HUES64 (cell line): ENCODE results near the gene SPA17.
A peak's percentile ranks its signal among the peaks of the same experiment; 100 is the strongest.

Experiments
- H3K27ac ChIP-seq: 2 replicates; pipeline ENCODE4 v1.7.0; 2013; ENCODE audit warnings: low read depth, low read length, inconsistent platforms
- H3K27me3 ChIP-seq: 2 replicates; pipeline ENCODE4 v1.6.1; 2013; ENCODE audit warnings: mild to moderate bottlenecking, low read length; ENCODE audit not compliant: insufficient read depth
- H3K36me3 ChIP-seq: 2 replicates; pipeline ENCODE4 v1.6.1; 2013; ENCODE audit warnings: mild to moderate bottlenecking, low read length; ENCODE audit not compliant: insufficient read depth
- H3K4me1 ChIP-seq: 2 replicates; pipeline ENCODE4 v1.6.1; 2013; ENCODE audit warnings: mild to moderate bottlenecking, low read length, moderate library complexity; ENCODE audit not compliant: insufficient read depth
- H3K4me3 ChIP-seq: 2 replicates; pipeline ENCODE4 v1.5.1; 2013; ENCODE audit warnings: mild to moderate bottlenecking, low read length, moderate library complexity
- H3K9ac ChIP-seq: 2 replicates; pipeline ENCODE4 v1.6.1; 2013; ENCODE audit warnings: mild to moderate bottlenecking, low read depth, low read length
- H3K9me3 ChIP-seq: 2 replicates; pipeline ENCODE4 v1.6.1; 2013; ENCODE audit warnings: low read depth, low read length; ENCODE audit not compliant: insufficient read depth
- WGBS: fragments of 150-250, 120-280 bp; methylation state at CpG from one replicate; pipeline ENCODE4 v1.1.7; 2013; ENCODE audit warnings: missing lambda C conversion rate; 5-methylcytosine and 5-hydroxymethylcytosine counted together

SPA17 gene

GRCh38 chr11:124725719-124726105, 52.0 kb downstream of the SPA17 start:
- 27% methylated on average over 6 of the region's 6 CpGs for WGBS
- peaks cover 24% of the 10 kb centered on the region for H3K4me1 ChIP-seq
- H3K27ac ChIP-seq, result no peak overlapping the region
- 0 out of 2 replicates have a peak overlapping the region, but pooled peaks have one; percentile 5 for H3K4me3 ChIP-seq
- no peaks in the 10 kb centered on the region for H3K9me3 ChIP-seq
- no peak overlapping the region for H3K9ac ChIP-seq
- H3K27me3 ChIP-seq, result peaks cover 50% of the 10 kb centered on the region
- H3K36me3 ChIP-seq, result no peaks in the 10 kb centered on the region

- H3K9me3 ChIP-seq, result no peaks in the 10 kb centered on the region
- no peaks in the 10 kb centered on the region for H3K36me3 ChIP-seq
- H3K9ac ChIP-seq, result no peak overlapping the region
- H3K27me3 ChIP-seq, result peaks cover 33% of the 10 kb centered on the region
- no peak overlapping the region for H3K27ac ChIP-seq
- WGBS, result 60% methylated on average over 4 of the region's 4 CpGs
- H3K4me3 ChIP-seq, result no peak overlapping the region
- H3K4me1 ChIP-seq, result peaks cover 24% of the 10 kb centered on the region
Measured at GRCh38 chr11:124727474-124727873, 53.8 kb downstream of the SPA17 start.

- 95% methylated on average over 2 of the region's 2 CpGs for WGBS
- H3K36me3 ChIP-seq, result no peaks in the 10 kb centered on the region
- H3K9me3 ChIP-seq, result no peaks in the 10 kb centered on the region
- H3K4me1 ChIP-seq, result peaks cover 24% of the 10 kb centered on the region
- H3K27ac ChIP-seq, result no peak overlapping the region
- H3K4me3 ChIP-seq, result no peak overlapping the region
- peaks cover 26% of the 10 kb centered on the region for H3K27me3 ChIP-seq
- H3K9ac ChIP-seq, result no peak overlapping the region
Measured at GRCh38 chr11:124728134-124728533, 54.4 kb downstream of the SPA17 start.

GRCh38 chr11:124729571-124729970, 55.9 kb downstream of the SPA17 start:
- WGBS, result 96% methylated on average over 3 of the region's 4 CpGs
- Histone ChIP-seq H3K27me3 (peaks cover 17% of the 10 kb centered on the region), H3K9ac (no peak overlapping the region)

GRCh38 chr11:124732230-124732629, 58.5 kb downstream of the SPA17 start:
- no peaks in the 10 kb centered on the region for H3K36me3 ChIP-seq
- no peak overlapping the region for H3K9ac ChIP-seq
- no peak overlapping the region for H3K4me3 ChIP-seq
- 92% methylated on average over 4 of the region's 4 CpGs for WGBS
- H3K27me3 ChIP-seq, result peaks cover 31% of the 10 kb centered on the region
- H3K4me1 ChIP-seq, result peaks cover 7% of the 10 kb centered on the region; the same call in 1 of the 2 replicates
- no peak overlapping the region for H3K27ac ChIP-seq
- H3K9me3 ChIP-seq, result no peaks in the 10 kb centered on the region

More at GRCh38 chr11:124729571-124729970, 55.9 kb downstream of the SPA17 start:
- Histone ChIP-seq H3K36me3 (no peaks in the 10 kb centered on the region), H3K4me1 (peaks cover 24% of the 10 kb centered on the region), H3K9me3 (no peaks in the 10 kb centered on the region), H3K27ac (no peak overlapping the region), H3K4me3 (no peak overlapping the region)

DNA sequence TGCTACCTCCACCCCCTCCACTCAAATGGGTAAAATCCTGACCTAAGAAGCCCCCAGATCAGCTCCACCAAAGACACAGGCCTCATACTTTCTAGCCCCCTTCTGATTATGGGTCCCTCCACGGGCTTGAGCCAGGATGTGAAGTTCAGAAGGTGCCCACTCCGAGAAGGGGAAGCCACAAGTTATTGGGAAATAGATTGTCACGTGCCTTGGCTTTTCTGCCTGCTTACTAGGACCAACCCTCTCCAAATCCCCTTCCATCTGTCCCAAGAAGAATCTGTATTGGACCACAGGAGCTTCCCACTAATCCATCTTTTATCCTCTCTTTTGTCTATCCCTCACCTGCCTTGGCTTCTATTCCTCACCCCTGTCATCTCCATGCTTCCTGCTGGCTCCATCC, 63.0 kb downstream of the SPA17 start:
- Histone ChIP-seq H3K9me3 (no peaks in the 10 kb centered on the region), H3K27ac (no peak overlapping the region), H3K27me3 (peaks cover 73% of the 10 kb centered on the region), H3K9ac (no peak overlapping the region), H3K4me3 (no peak overlapping the region), H3K36me3 (no peaks in the 10 kb centered on the region), H3K4me1 (peaks cover 6% of the 10 kb centered on the region)
- 85% methylated on average over 3 of the region's 3 CpGs for WGBS

DNA sequence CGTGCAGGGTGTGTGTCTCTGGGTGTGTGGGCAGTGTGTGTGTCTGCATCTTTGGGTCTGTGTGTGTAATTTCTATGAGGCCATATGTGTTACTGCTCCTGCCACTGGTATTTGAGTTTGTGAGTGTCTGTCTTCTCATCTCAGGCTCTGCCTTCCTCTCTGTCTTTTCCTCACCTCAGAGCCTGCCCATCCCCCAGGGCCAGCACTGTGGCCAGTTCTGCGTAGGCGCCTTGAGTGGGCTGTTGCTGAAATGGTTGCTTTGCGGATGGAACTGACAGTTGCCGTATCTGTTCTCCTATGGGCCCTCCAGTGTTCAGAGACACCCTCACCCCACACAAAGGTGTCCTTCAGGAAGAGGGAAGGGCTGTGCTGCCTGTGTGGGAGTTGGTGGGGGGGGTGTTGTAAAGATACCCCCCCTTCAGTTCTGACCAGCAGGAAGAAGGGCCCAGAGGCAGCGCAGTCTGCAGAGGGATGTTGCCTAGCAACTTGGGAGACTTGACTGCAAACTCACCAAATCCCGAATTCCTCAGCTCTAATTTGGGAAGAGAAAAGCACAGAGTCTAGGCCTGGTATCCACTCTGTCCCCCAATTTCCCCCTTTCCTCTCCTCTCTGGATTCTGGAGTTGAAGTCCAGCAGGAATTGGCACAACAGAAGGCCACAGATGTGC, 64.1 kb downstream of the SPA17 start:
- peaks cover 83% of the 10 kb centered on the region for H3K27me3 ChIP-seq
- no peak overlapping the region for H3K4me3 ChIP-seq
- H3K36me3 ChIP-seq, result no peaks in the 10 kb centered on the region
- peaks cover 6% of the 10 kb centered on the region for H3K4me1 ChIP-seq
- 79% methylated on average over 5 of the region's 7 CpGs for WGBS
- H3K27ac ChIP-seq, result no peak overlapping the region
- H3K9me3 ChIP-seq, result no peaks in the 10 kb centered on the region
- H3K9ac ChIP-seq, result no peak overlapping the region

DNA sequence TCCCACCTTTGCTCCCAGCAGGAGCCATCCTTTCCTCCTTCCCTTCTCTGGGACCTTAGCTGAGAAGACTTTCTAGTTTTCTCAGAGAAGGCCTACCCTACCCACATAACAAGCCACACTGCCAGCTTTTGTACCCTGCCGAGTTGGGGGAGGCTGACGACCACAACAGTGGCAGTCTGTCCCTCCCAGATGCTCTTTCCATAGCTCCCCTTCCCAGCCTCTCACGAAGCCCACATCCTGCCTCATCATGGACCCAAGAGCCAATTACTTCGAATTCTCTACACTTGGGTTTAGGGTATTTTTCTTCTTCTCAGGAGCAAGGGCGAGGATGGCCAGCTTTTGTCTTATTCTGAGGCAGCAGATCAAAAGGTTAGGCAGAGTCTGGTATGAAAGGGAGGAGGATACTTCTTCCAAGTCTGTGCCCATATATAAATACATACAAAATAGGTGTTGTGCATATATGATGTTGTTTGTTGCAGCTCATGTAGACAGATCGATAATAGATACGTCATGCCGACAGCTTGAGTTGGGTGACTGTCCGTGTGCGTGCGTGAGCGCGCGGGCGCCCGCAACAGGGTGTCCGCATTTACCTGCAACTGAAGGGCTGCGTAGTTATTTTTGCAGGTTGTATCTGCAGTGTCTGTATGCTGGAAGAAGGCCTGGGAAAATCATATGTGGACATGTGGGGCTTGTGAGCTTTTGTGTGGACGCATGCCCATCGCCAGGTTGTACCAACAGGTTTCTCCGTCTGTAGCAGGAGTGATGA, 65.2 kb downstream of the SPA17 start:
- Histone ChIP-seq H3K27me3 (peaks cover 94% of the 10 kb centered on the region), H3K36me3 (no peaks in the 10 kb centered on the region), H3K4me1 (peaks cover 6% of the 10 kb centered on the region), H3K9ac (no peak overlapping the region; the same call in 1 of the 2 replicates), H3K27ac (no peak overlapping the region), H3K4me3 (peak overlapping the region; percentile 50), H3K9me3 (no peaks in the 10 kb centered on the region)
- 86% methylated on average over 21 of the region's 21 CpGs for WGBS

GRCh38 chr11:124739479-124740276, 66.0 kb downstream of the SPA17 start, which contains the start of gene NRGN:
NRGN (plus strand) TSS chr11:124739942; CDS start chr11:124740085, 143 bp downstream.
- no peak within 1 kb of the TSS; the same call in 1 of the 2 replicates for H3K9ac ChIP-seq
- H3K4me1 ChIP-seq, result peaks cover 7% of the 10 kb centered on the region
- peak within 1 kb of the TSS; percentile 50 for H3K4me3 ChIP-seq
- H3K27me3 ChIP-seq, result peaks cover 96% of the 10 kb centered on the region
- under 1% methylated on average over 56 of the region's 59 CpGs for WGBS
- no peak within 1 kb of the TSS for H3K27ac ChIP-seq
- H3K36me3 ChIP-seq, result no peaks in the 10 kb centered on the region
- H3K9me3 ChIP-seq, result no peaks in the 10 kb centered on the region

DNA sequence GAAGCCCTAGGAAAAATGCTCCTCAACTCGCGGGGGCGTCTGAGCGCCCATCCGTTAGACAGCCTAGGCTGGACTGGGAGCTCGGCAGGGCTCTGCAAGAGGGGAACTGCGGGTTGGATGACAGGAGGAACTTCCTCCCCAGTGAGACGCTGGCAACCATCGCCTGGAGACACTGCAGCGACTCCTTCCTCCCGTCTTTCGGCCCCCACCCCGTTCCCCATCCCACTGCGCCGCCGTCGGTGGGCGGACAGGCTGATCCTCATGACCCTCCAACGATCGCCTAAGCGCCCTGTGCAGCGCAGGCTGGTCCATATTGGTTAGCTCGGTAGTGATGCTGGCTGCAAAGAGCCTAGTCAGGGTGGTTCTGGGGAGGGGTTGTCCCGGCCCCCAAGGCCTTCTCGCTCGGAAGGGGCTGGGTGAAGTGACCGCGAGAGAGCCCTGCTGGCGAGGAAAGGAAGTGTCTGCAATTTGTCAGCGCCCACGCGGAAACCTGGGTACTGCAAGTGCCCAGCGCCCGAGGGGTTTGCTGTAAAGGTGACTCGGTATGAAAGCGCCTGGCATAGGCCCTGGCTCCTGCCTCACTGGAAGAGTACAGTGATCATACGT, 66.7 kb downstream of the SPA17 start:
- 7% methylated on average over 37 of the region's 37 CpGs for WGBS
- no peak overlapping the region for H3K9ac ChIP-seq

More for the DNA sequence above, 66.7 kb downstream of the SPA17 start:
- H3K4me1 ChIP-seq, result peaks cover 12% of the 10 kb centered on the region
- H3K4me3 ChIP-seq, result peak overlapping the region; percentile 50
- H3K27me3 ChIP-seq, result peaks cover 96% of the 10 kb centered on the region
- no peak overlapping the region for H3K27ac ChIP-seq
- H3K9me3 ChIP-seq, result no peaks in the 10 kb centered on the region
- H3K36me3 ChIP-seq, result no peaks in the 10 kb centered on the region
